ENCODE data around the gene PPP4R1.

DNA sequence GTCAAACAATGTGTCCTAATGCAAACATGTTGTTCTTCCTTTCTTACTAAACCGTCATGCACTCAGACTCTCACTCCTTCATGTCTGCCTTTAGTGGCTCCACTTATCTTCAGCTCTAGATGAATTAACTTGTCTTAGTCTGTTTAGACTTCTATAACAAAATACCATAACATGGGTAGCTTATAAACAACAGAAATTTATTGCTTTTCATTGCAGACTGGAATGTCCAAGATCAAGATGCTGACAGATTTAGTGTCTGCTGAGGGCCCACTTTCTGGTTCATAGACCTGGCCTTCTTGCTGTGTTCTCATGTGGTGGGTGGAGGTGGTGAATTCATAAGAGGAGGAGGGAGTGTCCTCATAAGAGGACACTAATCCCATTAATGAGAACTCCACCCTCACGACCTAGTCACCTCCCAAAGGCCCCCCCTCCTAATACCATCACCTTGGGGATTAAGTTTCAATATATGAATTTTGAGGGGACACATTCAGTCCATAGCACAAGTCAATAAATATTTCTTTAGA lies 106.7 kb downstream of the PPP4R1 start:
- TF ChIP-seq, protein P1, sequence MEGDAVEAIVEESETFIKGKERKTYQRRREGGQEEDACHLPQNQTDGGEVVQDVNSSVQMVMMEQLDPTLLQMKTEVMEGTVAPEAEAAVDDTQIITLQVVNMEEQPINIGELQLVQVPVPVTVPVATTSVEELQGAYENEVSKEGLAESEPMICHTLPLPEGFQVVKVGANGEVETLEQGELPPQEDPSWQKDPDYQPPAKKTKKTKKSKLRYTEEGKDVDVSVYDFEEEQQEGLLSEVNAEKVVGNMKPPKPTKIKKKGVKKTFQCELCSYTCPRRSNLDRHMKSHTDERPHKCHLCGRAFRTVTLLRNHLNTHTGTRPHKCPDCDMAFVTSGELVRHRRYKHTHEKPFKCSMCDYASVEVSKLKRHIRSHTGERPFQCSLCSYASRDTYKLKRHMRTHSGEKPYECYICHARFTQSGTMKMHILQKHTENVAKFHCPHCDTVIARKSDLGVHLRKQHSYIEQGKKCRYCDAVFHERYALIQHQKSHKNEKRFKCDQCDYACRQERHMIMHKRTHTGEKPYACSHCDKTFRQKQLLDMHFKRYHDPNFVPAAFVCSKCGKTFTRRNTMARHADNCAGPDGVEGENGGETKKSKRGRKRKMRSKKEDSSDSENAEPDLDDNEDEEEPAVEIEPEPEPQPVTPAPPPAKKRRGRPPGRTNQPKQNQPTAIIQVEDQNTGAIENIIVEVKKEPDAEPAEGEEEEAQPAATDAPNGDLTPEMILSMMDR (IDR thresholded peaks at IDR 0.05) = no peak
- no peak for TF ChIP-seq ZFX (IDR thresholded peaks at IDR 0.05; ENCODE audit: borderline replicate concordance)
